Left ventricle myocardium superior (tissue), 1 donor: Measurements from ENCODE around the gene WIPF1. TPM values are rescaled to one million over a fixed set of nuclear protein-coding genes. Genes with fewer than 3 reads are reported as not detected.

ENCODE experiments used
- ATAC-seq: fragments of 200-7000 bp; cut with Tn5 transposase; one replicate; pipeline ENCODE4 v1.9.1; 2020; ENCODE audit warnings: mild to moderate bottlenecking, moderate library complexity
- DNase-seq: peaks from one replicate; pipeline ENCODE4 v3.0.0-alpha.2; 2020
- intact Hi-C: fragments of 100-400 bp; cut with micrococcal nuclease; formaldehyde crosslinking; loops from one replicate; pipeline ENCODE4 v1.11.0; 2022
- long read RNA-seq: library from polyadenylated mRNA; unstranded; transcript quantifications from one replicate; pipeline ENCODE4 v2.0.0, GENCODE V29; 2021
- total RNA-seq: library from RNA; stranded (reverse); fragmentation: NEBNext Ultra II Directional; extraction: Animal tissue kit (Norgen Biotek cat#: 25700); gene quantifications from one replicate; pipeline ENCODE4 v1.2.1, GENCODE V29; 2021
- donor health status: DM: no; HTN: yes; CAD: no; lungs with severe emphysema.

WIPF1 gene, protein sequence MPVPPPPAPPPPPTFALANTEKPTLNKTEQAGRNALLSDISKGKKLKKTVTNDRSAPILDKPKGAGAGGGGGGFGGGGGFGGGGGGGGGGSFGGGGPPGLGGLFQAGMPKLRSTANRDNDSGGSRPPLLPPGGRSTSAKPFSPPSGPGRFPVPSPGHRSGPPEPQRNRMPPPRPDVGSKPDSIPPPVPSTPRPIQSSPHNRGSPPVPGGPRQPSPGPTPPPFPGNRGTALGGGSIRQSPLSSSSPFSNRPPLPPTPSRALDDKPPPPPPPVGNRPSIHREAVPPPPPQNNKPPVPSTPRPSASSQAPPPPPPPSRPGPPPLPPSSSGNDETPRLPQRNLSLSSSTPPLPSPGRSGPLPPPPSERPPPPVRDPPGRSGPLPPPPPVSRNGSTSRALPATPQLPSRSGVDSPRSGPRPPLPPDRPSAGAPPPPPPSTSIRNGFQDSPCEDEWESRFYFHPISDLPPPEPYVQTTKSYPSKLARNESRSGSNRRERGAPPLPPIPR
- 15.2 TPM for total RNA-seq
- long read RNA-seq, partial matches to known transcripts = 5 of 7 reads
- long read RNA-seq, other reads (novel, unspliced or antisense) = 2 of 7 reads

DNA sequence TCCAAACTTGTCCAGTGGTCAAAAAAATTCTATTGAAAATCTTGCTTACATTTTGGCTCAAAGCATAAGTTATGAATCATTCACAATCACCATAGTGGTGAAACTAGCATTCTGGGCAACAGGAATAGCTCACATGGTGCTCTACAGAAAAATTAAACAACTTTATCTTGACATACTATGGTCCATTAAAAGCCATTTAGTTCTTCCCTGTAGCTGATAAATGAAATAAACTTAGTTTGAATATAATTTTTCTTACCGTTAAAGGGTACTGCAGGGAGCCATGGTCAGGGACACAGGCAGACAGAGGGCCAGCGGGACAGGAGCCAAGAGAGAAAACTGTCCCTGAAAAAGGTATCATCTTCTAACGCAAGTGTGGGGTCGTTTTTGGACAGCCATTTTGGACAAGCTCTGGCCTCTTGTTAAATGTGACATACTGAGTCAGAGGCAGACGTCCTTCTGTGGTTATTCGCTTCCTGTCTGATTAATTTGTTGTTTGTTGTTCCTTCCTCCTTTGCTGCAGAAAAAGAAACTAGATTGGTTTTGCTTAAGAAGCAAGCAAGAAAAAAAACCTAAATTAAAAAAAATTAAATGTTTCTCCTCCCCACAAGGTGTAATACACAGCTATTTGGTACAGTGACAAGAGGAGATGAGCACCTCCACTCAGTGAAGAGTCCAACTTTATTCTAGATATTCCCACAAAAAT is at the start of gene WIPF1:
Gene WIPF1, minus strand, starts transcription at position 460 of the 703 bp plus-strand sequence. CDS start 12,231 bp downstream, outside the sequence.
- ATAC-seq (peak; percentile 43), DNase-seq (no peak)
- intact Hi-C loops = no loop called here

DNA sequence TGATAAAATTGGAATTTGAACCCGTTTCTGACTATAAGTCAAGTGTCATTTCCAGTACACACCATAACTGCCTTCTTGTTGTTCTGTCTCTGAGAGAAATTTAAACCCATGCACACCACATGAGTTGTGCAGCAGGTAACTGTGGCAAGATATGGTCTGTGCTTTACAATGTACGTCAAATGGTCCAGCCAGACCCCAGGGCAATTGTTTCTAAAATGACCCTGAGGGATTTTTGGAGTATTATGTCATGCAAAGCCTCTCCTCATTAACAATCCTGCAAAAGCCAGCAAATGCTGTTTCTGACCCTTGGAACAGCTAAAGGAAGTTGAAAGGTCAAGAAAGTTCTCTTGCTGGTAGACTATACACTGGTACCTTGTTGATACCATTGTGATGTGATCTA is 47.7 kb upstream of the WIPF1 start:
- DNase-seq (no peak), ATAC-seq (no peak)
- intact Hi-C loops = no loop called here

DNA sequence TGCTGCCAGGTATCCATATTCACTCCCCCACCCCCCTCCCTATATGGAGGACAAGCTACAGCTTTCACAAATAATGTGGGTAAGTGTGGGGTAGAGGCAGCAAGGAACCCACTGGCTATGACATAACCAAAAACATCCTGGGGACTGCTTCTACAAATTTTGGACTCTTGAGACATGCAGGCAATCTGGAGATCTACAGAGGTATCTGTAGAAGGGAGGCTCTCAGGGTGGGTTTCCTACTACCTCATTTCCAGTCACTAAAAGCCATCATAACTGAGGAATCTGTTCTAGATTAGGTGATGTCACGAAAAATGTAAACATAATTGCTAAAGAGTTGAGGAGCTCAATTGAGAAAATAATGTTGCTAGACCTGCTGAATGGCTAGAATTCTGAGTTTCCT is 46.8 kb upstream of the WIPF1 start:
- no peak for ATAC-seq
- intact Hi-C loops = no loop called here
- no peak for DNase-seq

DNA sequence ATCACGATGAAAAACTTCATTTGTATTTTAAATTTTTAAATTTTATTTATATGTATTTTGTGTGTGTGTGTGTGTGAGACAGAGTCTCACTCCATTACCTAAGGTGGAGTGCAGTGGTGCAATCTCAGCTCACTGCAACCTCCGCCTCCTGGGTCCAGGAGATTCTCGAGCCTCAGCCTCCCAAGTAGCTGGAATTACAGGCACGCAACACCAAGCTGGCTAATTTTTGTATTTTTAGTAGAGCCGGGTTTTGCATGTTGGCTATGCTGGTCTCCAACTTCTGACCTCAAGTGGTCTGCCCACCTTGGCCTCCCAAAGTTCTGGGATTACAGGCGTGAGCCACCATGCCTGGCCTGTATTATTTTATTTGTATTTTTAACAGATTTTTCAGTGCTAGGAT is 45.8 kb upstream of the WIPF1 start:
- intact Hi-C loops = no loop called here
- ATAC-seq (no peak), DNase-seq (no peak)

DNA sequence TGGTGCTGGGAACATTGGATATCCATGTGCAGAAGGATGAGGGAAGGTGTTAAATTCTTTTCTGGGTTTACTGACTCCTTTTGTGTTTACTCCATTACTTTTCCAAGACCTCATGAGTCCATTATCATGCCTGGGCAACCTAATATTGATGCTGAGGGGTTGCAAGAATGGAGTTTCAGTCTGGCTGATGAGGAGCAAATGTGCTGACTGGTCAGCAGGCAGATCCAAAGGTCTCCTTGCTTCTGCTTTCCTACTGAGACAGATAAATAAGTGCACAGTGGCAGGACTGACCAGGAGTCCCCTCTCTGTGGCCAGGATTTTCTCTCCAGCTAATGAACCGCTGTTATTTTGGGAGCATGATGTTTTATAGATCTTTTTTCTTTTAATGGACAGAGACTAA is 43.6 kb upstream of the WIPF1 start:
- intact Hi-C loops = no loop called here
- DNase-seq = no peak
- no peak for ATAC-seq

DNA sequence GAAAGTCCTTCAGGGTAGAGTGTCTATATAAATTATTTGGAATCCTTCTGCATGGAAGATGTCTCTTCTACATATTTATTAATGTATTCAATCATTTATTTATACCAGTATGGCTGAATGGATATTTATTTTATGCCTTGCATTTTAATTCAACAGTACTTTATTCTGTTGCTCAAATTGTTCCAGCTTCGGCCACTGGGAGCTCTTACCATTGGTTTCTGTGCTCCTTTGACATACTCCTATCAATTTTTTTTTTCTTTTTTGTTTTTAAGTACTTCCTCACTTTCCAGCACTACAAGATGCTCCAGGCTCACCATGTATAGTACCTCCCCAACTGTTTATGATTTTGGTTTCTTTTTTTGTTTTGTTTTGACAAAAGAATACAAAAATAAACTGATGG is 39.4 kb upstream of the WIPF1 start:
- intact Hi-C loops = no loop called here
- ATAC-seq (no peak), DNase-seq (no peak)

DNA sequence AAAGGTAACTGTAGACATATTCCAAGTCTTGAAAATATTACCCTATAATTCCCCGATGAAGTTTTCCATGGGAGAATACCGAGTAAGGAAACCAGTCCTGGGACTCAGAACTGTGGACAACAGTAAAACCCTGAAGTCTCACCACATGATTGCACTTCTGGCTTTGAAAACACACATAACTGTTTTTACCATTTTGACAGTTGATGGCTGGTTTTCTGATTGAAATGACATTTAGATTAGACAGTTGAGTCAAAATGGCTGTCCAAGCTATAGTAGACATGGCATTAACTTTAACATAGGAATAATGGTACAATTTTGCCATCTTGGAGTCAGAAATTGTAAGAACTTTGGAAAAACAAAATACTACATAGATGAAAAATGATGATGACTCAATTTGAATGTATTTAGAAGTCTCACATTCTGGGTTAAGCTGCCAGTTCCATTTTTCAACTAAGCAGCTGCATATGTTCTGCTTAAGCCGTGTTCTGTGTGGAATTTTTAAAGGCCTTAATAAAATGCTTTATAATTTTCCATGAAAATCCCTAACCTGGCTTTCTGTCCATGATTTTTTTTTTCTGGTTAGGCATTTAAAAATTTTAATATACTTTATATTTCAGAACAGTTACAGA is 38.3 kb upstream of the WIPF1 start:
- intact Hi-C loops = no loop called here
- DNase-seq (no peak), ATAC-seq (no peak)

DNA sequence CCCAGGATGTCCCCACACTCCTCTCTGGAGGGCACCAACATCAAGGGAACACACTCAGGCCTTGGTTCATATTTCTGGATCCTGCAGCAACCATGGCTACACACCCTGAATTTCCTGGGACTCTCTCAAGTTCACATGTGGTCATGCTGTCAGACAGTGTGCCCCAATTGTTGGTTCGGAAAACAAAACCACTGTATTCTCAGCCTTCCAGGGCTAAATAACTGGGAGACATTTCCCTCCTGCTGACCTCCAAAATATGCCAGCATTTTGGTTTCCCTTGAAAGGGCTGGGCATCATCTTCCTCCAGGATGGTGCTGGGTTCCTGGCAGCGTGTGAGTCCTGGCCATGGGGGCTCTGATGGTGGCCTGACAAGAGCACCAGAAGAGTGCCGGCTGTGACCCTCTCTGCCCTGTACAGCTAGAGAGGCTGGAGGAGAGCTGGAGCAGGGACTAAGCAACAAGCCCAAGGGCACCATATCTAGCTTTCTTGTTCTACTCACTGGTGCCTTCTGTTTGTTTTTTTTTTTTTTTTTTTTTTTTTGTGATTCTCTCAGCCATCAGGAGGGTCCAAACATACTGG is 37.5 kb upstream of the WIPF1 start:
- DNase-seq (no peak), ATAC-seq (no peak)
- intact Hi-C loops = no loop called here

DNA sequence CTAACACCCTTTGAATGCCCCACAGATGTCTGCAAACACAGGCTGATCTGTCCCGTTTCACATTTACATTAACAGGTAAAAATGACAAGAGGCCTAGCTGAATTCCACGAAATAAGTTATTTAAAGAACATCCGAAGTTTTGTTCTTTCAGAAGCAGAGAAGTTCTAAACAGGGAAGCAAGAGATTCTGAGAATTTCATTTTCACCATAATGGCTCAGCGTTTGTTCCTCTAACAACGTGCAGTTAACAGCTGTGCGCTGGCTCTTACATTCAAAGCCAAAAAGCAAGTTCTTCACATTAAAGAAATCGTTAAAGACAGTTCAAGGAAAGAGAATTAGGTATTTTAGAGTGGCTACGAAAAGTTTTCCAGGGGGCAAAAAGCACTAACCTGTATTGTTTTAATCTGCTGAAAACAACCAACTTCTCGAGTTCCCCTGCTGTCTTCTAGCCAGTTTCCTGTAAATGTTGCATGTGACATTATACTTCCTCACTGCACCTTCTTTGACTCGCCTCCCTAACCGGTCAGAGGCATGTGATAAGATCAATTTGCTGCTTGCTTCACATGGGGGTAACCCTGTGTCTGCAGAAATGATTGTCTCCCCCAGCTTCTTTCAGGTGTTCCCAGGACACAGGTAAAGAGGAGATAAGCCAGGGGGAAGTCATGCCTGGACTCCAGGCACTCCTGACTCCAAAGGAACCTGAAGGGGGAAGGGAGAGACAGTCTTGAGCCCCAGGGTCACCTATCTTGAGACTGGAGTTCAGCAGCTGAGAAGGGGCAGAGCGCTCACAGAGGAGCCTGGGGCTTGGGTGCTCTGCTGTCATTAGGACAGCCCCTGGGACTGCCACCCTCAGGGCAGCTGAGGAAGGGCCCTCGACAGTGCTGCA is 36.8 kb upstream of the WIPF1 start:
- ATAC-seq (peak; percentile 61), DNase-seq (no peak)

DNA sequence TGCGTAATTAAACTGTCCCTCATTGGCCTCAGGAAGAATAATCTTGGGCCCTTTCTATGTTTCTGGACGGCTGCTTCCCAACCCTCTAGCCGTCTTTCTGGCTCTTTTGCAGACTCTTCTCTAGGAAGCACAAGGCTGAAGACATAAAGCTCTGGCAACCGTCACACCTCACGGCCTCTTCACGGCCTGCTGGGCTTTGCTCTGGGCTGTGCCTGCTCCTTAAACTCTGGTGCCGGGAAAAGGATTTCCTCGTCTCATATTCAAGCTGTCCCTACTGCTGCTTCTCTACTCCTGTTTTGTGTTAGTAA is 36.0 kb upstream of the WIPF1 start:
- ATAC-seq (peak; percentile 64), DNase-seq (no peak)
- intact Hi-C loops = no loop called here

More for the DNA sequence above, 36.8 kb upstream of the WIPF1 start:
- intact Hi-C loops = no loop called here

DNA sequence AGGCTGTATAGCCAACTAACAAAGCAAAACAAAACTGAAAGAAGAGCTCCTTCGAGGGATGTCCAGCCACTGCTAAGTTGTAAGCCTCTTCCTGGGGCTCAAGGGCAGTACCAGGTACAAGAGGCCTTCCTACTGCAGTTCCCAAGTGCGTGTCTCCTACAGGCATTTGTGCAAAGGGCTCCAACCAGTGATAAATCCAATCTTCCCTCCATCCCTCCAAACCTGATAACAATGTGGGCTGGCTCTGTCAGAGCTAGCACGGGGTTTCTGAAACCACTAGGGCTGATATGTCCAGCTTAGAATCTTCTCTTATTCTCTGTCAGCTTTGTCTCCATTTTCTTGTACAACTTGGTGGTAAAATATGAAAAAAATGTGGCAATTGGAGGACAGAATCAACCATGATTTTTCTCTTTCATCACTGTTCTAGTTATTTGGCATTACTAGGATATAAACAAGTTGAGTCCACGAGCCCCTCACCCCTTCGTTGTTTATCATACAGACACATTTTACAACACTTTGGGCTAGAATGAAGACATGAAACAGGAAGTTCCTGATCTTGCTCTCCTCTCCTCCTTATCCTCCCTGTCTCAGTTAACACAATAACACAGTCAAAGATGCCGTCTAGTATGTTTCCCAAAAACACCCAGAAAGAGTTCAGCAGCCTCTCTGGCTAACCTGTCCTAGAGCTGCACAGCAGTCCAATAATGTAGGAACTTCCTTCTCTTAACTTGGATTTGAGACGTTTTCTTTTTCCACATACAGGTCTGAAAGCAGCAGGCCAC is 35.4 kb upstream of the WIPF1 start:
- intact Hi-C loops = no loop called here
- peak; percentile 29 for ATAC-seq
- DNase-seq = no peak

DNA sequence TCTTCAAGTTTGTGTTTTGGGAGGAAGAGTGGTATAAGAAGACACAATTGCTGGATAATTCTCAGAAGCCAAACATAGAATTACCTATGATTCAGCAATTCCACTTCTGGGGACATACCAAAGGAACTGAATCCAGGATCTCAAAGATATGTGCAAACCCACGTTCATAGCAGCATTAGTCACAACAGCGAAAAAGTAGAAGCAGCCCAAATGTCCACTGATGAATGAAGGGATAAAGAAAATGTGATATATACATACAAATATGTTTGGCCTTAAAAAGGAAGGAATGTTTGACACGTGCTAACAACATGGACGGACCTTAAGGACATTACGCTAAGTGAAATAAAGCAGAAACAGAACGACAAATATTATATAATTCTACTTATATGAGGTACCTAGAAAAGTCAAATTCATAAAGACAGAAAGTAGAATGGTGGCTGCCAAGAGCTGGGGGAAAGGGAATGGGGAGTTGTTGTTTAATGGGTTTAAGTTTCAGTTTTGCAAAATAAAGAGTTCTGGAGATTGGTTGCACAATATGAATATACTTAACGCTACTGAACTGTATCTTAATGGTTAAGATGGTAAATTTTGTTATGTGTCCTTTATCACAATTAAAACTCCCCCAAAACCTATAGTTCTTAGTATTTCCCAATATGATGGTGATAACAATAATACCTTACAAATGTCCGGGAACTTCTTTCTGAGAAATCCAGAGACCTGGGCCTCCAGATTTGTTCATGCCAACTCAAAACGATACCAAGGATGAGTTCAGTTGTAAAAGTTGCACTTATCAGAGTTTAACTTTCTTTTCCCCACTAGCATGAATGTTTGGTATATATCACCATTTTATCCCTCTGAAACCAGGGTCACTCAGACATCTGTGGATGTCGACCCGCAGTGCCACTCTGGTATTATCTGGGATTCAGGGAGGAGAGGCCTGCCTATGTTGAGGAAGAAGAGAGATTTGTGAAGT is 33.7 kb upstream of the WIPF1 start:
- ATAC-seq (no peak), DNase-seq (no peak)
- intact Hi-C loops = no loop called here

DNA sequence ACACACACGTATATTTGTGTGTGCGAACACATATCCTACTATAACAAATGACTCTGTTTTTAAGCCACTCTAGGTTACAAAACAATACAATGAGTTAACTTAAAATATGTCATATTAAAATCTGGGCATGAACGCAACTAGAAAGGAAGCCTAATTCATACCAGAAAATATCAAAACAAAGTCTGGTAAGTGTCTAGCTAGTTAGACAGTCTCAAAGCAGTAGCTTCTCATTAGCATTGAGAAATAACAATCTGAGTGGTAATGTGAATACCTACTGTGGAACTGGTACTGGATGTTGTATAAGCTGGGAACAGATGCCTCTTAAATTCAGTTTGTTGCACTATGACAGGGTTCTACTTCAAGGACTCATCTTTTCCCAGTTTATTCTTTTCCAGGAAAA is 32.5 kb upstream of the WIPF1 start:
- DNase-seq (no peak), ATAC-seq (no peak)
- intact Hi-C loops = no loop called here

DNA sequence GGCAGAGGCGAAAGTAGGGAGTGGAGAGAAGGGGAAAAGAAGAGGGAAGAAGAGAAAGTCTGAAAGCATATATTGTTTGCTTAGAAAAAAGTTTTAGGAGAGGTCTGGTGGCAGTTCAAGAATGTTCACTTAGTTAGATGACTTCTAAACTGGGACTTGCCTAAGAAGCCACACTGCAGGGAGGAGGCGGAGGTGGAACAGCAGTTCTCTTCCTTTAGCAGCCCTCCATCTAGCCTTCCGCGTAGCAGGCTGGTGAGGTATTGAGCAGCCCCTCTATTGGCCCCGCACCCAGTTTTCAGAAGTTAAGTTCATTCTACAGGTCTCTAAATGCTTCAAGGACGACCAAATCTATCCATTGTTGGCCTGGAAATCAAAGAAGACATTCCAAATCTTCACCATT is 31.9 kb upstream of the WIPF1 start:
- DNase-seq = no peak
- intact Hi-C loops = no loop called here
- no peak for ATAC-seq

DNA sequence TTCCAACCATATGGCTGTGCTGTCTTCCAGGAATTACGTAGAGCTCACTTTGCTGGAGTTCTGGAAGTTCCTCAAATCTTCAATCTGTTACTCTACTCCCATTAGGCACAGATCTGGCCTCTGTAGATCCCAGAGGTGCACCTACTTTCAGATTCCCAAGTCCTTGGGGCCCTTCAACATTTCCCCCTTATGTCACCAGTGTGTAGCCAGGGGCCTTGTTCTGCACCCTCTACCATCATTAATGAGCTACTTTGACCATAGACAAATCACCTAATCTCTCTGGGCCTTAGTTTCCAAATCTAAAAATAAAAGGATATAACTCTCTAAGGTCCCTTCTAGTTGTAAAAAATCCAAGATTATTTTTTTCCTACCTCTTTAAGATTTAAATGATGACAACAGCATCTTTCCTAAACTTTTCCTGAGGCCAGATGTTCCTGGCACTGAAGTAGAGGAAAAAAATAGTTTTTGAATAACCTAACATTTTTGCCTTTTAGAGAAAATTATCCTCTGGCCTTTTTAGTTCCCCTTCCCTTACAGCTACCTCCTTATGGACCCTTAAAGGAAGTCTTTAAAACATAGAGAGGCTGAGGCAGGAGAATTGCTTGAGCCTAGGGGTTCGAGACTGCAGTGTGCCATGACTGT is 31.0 kb upstream of the WIPF1 start:
- DNase-seq = no peak
- no peak for ATAC-seq
- intact Hi-C loops = no loop called here

DNA sequence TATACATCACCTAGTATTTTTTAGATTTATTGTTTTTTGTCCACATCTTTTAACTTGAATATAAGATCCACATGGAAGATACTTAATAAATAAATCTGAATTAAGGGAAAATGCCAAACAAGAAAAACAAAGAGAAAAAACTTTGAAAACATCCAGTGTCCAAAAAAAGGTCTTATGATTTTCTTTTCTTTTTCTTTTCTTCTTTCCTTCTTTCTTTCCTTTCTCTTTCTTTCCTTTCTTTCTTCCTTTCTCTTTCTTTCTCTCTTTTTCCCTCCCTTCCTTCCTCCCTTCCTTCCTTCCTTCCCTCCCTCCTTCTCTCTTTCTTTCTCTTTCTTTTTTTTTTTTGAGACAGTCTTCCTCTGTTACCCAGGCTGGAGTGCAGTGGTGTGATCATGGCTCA is 29.6 kb upstream of the WIPF1 start:
- no peak for DNase-seq
- intact Hi-C loops = no loop called here
- no peak for ATAC-seq
